Urinary bladder (tissue), 4 donors: Measurements from ENCODE around the gene MX2. TPM values are rescaled to one million over a fixed set of nuclear protein-coding genes. Genes with fewer than 3 reads are reported as not detected.

ENCODE experiments used
- DNase-seq: peaks from one replicate; pipeline ENCODE4 v3.0.0-alpha.2; 2015; ENCODE audit errors: extremely low spot score
- H3K27ac ChIP-seq: one replicate; pipeline ENCODE4 v1.5.1; 2013; ENCODE audit warnings: low read depth, mild to moderate bottlenecking, moderate library complexity
- H3K36me3 ChIP-seq: one replicate; pipeline ENCODE4 v1.6.1; 2013; ENCODE audit warnings: mild to moderate bottlenecking, moderate library complexity; ENCODE audit not compliant: insufficient read depth
- H3K4me1 ChIP-seq: one replicate; pipeline ENCODE4 v1.6.1; 2013; ENCODE audit warnings: mild to moderate bottlenecking, moderate library complexity; ENCODE audit not compliant: insufficient read depth
- H3K4me3 ChIP-seq: one replicate; pipeline ENCODE4 v1.5.1; 2013; ENCODE audit warnings: low read depth, low read length
- WGBS: extraction: QIAGEN DNeasy Blood & Tissue Kit; methylation state at CpG from one replicate; pipeline ENCODE4 v1.1.7; 2013; 5-methylcytosine and 5-hydroxymethylcytosine counted together
- polyA plus RNA-seq: library from polyadenylated mRNA; stranded (reverse); fragments of 200-250 nt; gene quantifications from one replicate; pipeline ENCODE4 v1.2.3, GENCODE V29; 2013
- total RNA-seq: library from RNA; depleted of rRNA; stranded (reverse); fragments of >200 nt; gene quantifications from one replicate; pipeline ENCODE4 v1.2.3, GENCODE V29; 2014
- donor health status: healthy with polysubstance abuse.
- donor health status: healthy.

MX2 gene
- total and polyA plus RNA-seq, 2 donors = 8.2 to 10.3 TPM

GRCh38 chr21:41397471-41397891, 35.7 kb downstream of the MX2 start:
- 91% methylated on average over 7 of the region's 7 CpGs for WGBS
- Histone ChIP-seq H3K4me1 (no peaks in the 10 kb centered on the region), H3K4me3 (no peak overlapping the region), H3K27ac (no peak overlapping the region), H3K36me3 (no peaks in the 10 kb centered on the region)
- no peak for DNase-seq

DNA sequence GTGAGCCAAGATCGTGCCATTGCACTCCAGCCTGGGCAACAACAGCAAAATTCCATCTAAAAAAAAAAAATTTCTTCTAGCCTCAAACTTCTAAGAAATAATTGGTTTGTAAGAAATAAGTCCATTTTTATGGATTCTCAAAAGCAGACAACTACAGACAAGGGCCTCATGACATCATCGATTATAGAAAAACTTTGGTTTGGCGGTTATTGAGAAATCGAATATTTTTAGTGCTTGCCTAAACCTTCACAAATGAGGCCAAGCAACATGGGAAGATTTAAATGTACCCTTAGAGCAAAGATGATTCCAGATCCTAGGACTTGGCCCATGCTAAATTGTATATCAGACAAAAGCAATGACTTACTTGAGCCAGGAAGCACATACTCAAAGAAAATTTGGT, 36.4 kb downstream of the MX2 start:
- Histone ChIP-seq H3K4me3 (no peak overlapping the region), H3K27ac (no peak overlapping the region), H3K36me3 (no peaks in the 10 kb centered on the region), H3K4me1 (no peaks in the 10 kb centered on the region)
- WGBS = 91% methylated on average over 4 of the region's 4 CpGs
- DNase-seq = no peak

DNA sequence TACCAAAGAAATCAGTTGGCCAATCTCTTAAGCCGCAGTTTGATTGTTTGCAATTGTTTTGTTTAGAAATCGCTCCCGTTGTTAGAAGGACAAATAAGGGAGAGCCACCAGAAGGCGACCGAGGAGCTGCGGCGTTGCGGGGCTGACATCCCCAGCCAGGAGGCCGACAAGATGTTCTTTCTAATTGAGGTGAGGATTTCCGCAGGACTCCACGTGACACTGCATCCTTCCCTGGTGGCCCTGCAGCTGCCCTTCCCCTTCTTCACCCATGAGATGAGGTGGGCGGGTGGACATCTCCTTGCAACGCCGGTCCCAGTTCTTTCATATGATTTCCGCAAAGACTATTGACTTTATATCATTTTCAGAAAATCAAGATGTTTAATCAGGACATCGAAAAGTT, 37.0 kb downstream of the MX2 start:
- no peak overlapping the region for H3K27ac ChIP-seq
- no peak overlapping the region for H3K4me3 ChIP-seq
- DNase-seq = no peak
- 94% methylated on average over 16 of the region's 16 CpGs for WGBS
- no peaks in the 10 kb centered on the region for H3K36me3 ChIP-seq
- H3K4me1 ChIP-seq = no peaks in the 10 kb centered on the region

- no peaks in the 10 kb centered on the region for H3K36me3 ChIP-seq
- DNase-seq = no peak
- H3K4me1 ChIP-seq = no peaks in the 10 kb centered on the region
- WGBS = 93% methylated on average over 7 of the region's 7 CpGs
- H3K4me3 ChIP-seq = no peak overlapping the region
- H3K27ac ChIP-seq = no peak overlapping the region
Measured at GRCh38 chr21:41399246-41399800, 37.5 kb downstream of the MX2 start.

- H3K36me3 ChIP-seq = no peaks in the 10 kb centered on the region
- WGBS = 88% methylated on average over 11 of the region's 11 CpGs
- H3K4me3 ChIP-seq = no peak overlapping the region
- DNase-seq = no peak
- no peaks in the 10 kb centered on the region for H3K4me1 ChIP-seq
- no peak overlapping the region for H3K27ac ChIP-seq
Measured at GRCh38 chr21:41402231-41402630, 40.4 kb downstream of the MX2 start.

GRCh38 chr21:41402796-41403195, 41.0 kb downstream of the MX2 start:
- no peaks in the 10 kb centered on the region for H3K4me1 ChIP-seq
- H3K27ac ChIP-seq = no peak overlapping the region
- no peak for DNase-seq
- 90% methylated on average over 10 of the region's 10 CpGs for WGBS
- no peaks in the 10 kb centered on the region for H3K36me3 ChIP-seq
- H3K4me3 ChIP-seq = no peak overlapping the region

- Histone ChIP-seq H3K4me1 (no peaks in the 10 kb centered on the region), H3K36me3 (no peaks in the 10 kb centered on the region), H3K4me3 (no peak overlapping the region), H3K27ac (no peak overlapping the region)
- no peak for DNase-seq
- 90% methylated on average over 9 of the region's 9 CpGs for WGBS
Measured at GRCh38 chr21:41403331-41403730, 41.5 kb downstream of the MX2 start.

- Histone ChIP-seq H3K4me3 (no peak overlapping the region), H3K27ac (no peak overlapping the region), H3K36me3 (no peaks in the 10 kb centered on the region), H3K4me1 (no peaks in the 10 kb centered on the region)
- 94% methylated on average over 10 of the region's 10 CpGs for WGBS
- DNase-seq = no peak
Measured at GRCh38 chr21:41403966-41404365, 42.1 kb downstream of the MX2 start.

DNA sequence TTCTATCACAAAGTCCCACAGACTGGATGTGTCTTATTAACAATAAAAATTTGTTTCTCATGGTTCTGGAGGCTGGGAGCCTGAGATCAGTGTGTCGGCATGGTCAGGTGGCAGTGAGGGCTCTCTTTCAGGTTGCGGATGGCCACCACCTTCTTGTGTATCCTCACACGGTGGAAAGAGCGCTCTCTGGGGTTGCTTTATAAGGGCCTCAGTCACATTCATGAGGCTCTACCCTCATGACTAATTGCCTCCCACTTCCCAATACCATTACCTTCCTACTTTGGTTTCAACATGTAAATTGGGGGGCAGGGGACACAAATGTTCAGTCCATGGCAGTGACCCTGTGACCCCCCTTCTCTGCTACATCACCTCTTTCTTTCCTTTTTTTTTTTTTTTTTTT, 43.5 kb downstream of the MX2 start:
- Histone ChIP-seq H3K27ac (no peak overlapping the region), H3K4me1 (no peaks in the 10 kb centered on the region), H3K4me3 (no peak overlapping the region), H3K36me3 (no peaks in the 10 kb centered on the region)
- WGBS = 94% methylated on average over 4 of the region's 4 CpGs
- no peak for DNase-seq

- no peaks in the 10 kb centered on the region for H3K36me3 ChIP-seq
- H3K27ac ChIP-seq = no peak overlapping the region
- WGBS = 87% methylated on average over 6 of the region's 6 CpGs
- DNase-seq = no peak
- no peaks in the 10 kb centered on the region for H3K4me1 ChIP-seq
- no peak overlapping the region for H3K4me3 ChIP-seq
Measured at GRCh38 chr21:41406340-41406739, 44.5 kb downstream of the MX2 start.

- H3K27ac ChIP-seq = no peak overlapping the region
- DNase-seq = no peak
- no peak overlapping the region for H3K4me3 ChIP-seq
- WGBS = 91% methylated on average over 24 of the region's 24 CpGs
- H3K36me3 ChIP-seq = no peaks in the 10 kb centered on the region
- no peaks in the 10 kb centered on the region for H3K4me1 ChIP-seq
Measured at GRCh38 chr21:41407541-41408460, 46.0 kb downstream of the MX2 start.

- no peaks in the 10 kb centered on the region for H3K36me3 ChIP-seq
- no peak overlapping the region for H3K4me3 ChIP-seq
- WGBS = 51% methylated on average over 1 of the region's 1 CpG
- H3K27ac ChIP-seq = no peak overlapping the region
- no peaks in the 10 kb centered on the region for H3K4me1 ChIP-seq
- no peak for DNase-seq
Measured at GRCh38 chr21:41410361-41410760, 48.5 kb downstream of the MX2 start.

- no peak for DNase-seq
- WGBS = 78% methylated on average over 5 of the region's 5 CpGs
- H3K27ac ChIP-seq = no peak overlapping the region
Measured at GRCh38 chr21:41410767-41411448, 49.1 kb downstream of the MX2 start.

More at GRCh38 chr21:41410767-41411448, 49.1 kb downstream of the MX2 start:
- Histone ChIP-seq H3K36me3 (no peaks in the 10 kb centered on the region), H3K4me3 (no peak overlapping the region), H3K4me1 (no peaks in the 10 kb centered on the region)
